BLaER1 treated with 17β-estradiol and CSF1 and Interleukin-3, amounts not matched to agents 10 nM and 100 nM (cell line): ENCODE measurements around the gene FAM131C.

Experiments used
- H3K27ac ChIP-seq, 11 experiments: shearing (Covaris generic); formaldehyde crosslinking; 2 replicates each; pipeline ENCODE4 v1.8.1; 2022
- H3K27me3 ChIP-seq, 11 experiments: shearing (Covaris generic); formaldehyde crosslinking; 2 replicates each; pipeline ENCODE4 v1.8.1; 2022
- H3K36me3 ChIP-seq, 11 experiments: shearing (Covaris generic); formaldehyde crosslinking; 2 replicates each; pipeline ENCODE4 v1.8.1; 2022
- H3K4me1 ChIP-seq, 10 experiments: shearing (Covaris generic); formaldehyde crosslinking; 2 replicates each; pipeline ENCODE4 v1.8.1; 2022
- H3K4me2 ChIP-seq, 11 experiments: shearing (Covaris generic); formaldehyde crosslinking; 2 replicates each; pipeline ENCODE4 v1.8.1; 2022
- H3K4me3 ChIP-seq, 10 experiments: shearing (Covaris generic); formaldehyde crosslinking; 2 replicates each; pipeline ENCODE4 v1.8.1; 2022
- H3K9ac ChIP-seq, 11 experiments: shearing (Covaris generic); formaldehyde crosslinking; 2 replicates each; pipeline ENCODE4 v1.8.1; 2022
- H3K9me3 ChIP-seq, 11 experiments: shearing (Covaris generic); formaldehyde crosslinking; replicated peaks in 1 of 11; 2 replicates each; pipeline ENCODE4 v1.8.1; 2022
- H4K20me1 ChIP-seq, 11 experiments: shearing (Covaris generic); formaldehyde crosslinking; 2 replicates each; pipeline ENCODE4 v1.8.1; 2022
- Cebpa-rat ChIP-seq, 11 experiments: shearing (Covaris generic); IDR thresholded peaks; 2 replicates each; pipeline ENCODE4 v1.8.1; 2022

FAM131C gene

DNA sequence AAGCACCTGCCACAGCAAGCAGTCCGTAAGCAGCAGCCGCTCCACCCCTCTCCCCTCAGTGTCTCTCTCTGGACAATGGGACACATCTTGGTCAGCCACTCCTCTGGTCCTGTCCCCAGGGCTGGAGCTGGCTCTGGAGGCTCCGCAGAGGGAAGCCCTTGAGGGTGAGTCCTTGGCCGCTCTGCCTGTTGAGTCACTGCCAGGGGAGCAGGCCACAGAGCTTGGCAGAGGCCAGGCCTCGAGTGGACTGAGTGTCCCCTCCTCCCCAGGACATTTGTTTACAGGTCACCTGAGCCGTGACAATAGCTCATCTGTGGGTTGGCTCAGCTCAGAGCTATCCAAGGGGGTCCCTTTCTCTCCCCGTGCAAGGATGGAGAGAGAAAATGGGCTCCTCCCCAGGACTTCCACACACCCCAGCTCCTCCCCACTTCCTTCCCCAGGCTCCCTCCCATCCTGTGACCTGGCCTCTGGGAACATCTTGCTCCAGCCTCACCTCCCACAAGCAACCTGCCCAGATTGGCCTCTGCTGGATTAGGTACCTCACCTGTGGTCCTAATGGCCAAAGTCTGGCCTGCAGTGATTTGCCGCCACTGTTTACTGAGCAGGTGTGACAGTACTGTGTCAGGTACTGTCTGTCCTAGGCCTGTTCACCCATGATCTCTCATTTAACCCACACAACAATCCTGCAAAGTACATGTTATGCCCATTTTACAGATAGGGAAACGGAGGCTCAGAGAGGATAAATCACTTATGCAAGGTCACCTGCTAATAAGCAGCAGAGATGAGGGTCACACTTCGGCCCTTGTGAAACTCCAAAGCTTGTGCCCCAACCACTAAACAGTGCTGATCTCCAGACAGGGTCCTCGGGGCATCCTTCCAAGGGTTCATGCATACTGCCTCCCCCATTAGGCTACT is 4.8 kb downstream of the FAM131C start:
- TF ChIP-seq Cebpa-rat (IDR thresholded peaks at IDR 0.05) = no peak
- Histone ChIP-seq H3K4me1 (peaks cover 31 to 86% (median 67%) of the 10 kb centered on the region in 10 experiments), H3K4me2 (peak overlapping the region; percentile 32 to 94 (median 70)), H4K20me1 (peaks cover 0 to 20% (median 5%) of the 10 kb centered on the region in 11 experiments; a peak in 9 of 22 replicates), H3K27me3 (peaks cover 18 to 43% (median 25%) of the 10 kb centered on the region in 11 experiments), H3K4me3 (no peak overlapping the region), H3K36me3 (no peaks in the 10 kb centered on the region), H3K9me3 (no peaks in the 10 kb centered on the region), H3K9ac (peak overlapping the region in 4 of 11 experiments; percentile 5 to 49 (median 27); a peak in 3 of 22 replicates), H3K27ac (no peak overlapping the region; a peak in 1 of 22 replicates)

DNA sequence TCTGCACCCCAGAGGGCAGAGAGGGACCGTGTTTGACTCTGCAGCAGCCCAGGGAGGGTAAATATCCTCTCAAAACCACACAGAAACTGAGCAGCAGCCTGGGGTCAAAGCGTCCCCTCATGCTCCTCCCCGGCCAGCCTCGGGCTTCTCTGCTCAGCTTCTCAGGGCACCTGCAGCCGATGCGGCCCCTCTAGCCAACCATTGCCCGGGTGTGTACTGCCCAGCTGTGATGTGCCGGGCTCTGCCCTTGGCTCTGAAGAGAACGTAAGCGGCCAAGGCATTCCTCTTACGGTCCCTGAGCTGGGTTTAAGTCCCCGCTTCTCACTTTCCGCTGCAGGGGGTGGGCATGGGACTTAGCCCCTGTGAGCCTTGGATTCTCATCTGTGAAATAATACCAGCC is 5.5 kb downstream of the FAM131C start:
- Histone ChIP-seq H3K9me3 (no peaks in the 10 kb centered on the region), H3K4me3 (no peak overlapping the region), H3K27ac (peak overlapping the region in 2 of 11 experiments; percentile 1 to 14; a peak in 3 of 22 replicates), H3K4me2 (peak overlapping the region; percentile 32 to 94 (median 70)), H3K36me3 (no peaks in the 10 kb centered on the region), H3K4me1 (peaks cover 31 to 85% (median 68%) of the 10 kb centered on the region in 10 experiments), H4K20me1 (peaks cover 0 to 20% (median 5%) of the 10 kb centered on the region in 11 experiments; a peak in 9 of 22 replicates), H3K9ac (peak overlapping the region in 4 of 11 experiments; percentile 5 to 49 (median 27); a peak in 5 of 22 replicates), H3K27me3 (peaks cover 11 to 36% (median 18%) of the 10 kb centered on the region in 11 experiments)
- no peak for TF ChIP-seq Cebpa-rat (IDR thresholded peaks at IDR 0.05)

DNA sequence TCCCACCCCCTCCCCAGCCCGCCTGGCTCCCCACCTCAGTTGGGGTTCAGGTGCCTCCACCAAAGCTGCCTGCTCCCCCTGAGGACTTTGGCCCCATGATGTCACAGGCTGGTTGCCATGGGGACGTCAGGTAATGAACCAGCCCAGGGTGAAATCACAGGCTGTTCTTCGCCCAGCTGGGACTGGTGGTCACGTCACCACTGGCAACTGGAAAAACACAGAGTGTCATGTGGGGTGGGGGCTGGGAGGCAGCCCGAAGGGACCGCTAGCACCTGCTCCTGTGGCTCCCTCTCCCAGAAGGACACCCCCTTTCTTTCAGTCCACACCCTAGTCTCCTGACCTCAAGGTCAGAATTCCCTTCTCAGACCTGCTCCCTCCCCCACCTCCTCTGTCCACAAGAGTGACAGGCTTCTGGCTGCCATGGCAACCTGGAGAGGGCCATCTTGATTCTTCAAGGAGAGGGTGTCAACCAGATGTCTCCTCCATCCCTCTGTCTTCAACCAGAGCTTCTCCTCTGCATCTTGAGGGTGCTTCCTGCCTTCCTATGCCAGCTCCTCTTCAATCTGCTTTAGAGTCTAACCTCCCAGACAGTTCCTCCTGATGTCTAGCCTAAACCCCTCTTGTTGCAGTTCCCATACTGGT is 6.2 kb downstream of the FAM131C start:
- H4K20me1 ChIP-seq = peaks cover 0 to 17% (median 3%) of the 10 kb centered on the region in 11 experiments; a peak in 9 of 22 replicates
- no peaks in the 10 kb centered on the region for H3K9me3 ChIP-seq
- H3K4me1 ChIP-seq = peaks cover 31 to 79% (median 67%) of the 10 kb centered on the region in 10 experiments
- TF ChIP-seq Cebpa-rat (IDR thresholded peaks at IDR 0.05) = no peak
- H3K9ac ChIP-seq = peak overlapping the region in 2 of 11 experiments; percentile 6 to 49; a peak in 2 of 22 replicates
- peak overlapping the region; percentile 6 to 94 (median 70); a peak in 20 of 22 replicates for H3K4me2 ChIP-seq
- peaks cover 5 to 29% (median 11%) of the 10 kb centered on the region in 11 experiments for H3K27me3 ChIP-seq
- peak overlapping the region in 2 of 11 experiments; percentile 1 to 14; a peak in 4 of 22 replicates for H3K27ac ChIP-seq
- H3K36me3 ChIP-seq = no peaks in the 10 kb centered on the region
- no peak overlapping the region for H3K4me3 ChIP-seq

DNA sequence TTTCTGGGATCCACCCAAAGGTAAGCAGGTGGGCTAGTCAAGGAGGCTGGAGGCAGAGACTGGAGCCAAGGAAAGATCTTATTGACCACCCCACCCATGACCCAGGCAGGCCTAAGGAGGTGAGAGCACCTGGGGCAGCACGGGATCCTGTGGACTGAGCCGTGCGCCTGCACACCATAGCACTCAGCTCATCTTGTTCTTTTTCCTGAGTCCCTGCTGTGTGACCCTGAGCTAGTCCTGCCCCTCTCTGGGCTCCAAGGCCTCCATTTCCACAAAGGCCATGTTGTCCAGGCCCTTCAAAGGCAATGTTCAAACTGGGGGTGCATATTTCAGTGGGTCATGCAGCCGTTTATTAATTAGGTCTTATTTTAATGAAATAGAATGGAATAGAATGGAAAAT is 7.2 kb downstream of the FAM131C start:
- H3K27me3 ChIP-seq = peaks cover 0 to 22% (median under 1%) of the 10 kb centered on the region in 11 experiments; a peak in 10 of 22 replicates
- peaks cover 31 to 77% (median 65%) of the 10 kb centered on the region in 10 experiments for H3K4me1 ChIP-seq
- no peaks in the 10 kb centered on the region for H3K36me3 ChIP-seq
- H3K27ac ChIP-seq = no peak overlapping the region
- no peak for TF ChIP-seq Cebpa-rat (IDR thresholded peaks at IDR 0.05)
- no peaks in the 10 kb centered on the region for H3K9me3 ChIP-seq
- peaks cover 0 to 9% (median 0%) of the 10 kb centered on the region in 11 experiments; a peak in 4 of 22 replicates for H4K20me1 ChIP-seq
- H3K4me2 ChIP-seq = peak overlapping the region in 3 of 11 experiments; percentile 75 to 94 (median 87); a peak in 4 of 22 replicates
- H3K4me3 ChIP-seq = no peak overlapping the region
- no peak overlapping the region for H3K9ac ChIP-seq

DNA sequence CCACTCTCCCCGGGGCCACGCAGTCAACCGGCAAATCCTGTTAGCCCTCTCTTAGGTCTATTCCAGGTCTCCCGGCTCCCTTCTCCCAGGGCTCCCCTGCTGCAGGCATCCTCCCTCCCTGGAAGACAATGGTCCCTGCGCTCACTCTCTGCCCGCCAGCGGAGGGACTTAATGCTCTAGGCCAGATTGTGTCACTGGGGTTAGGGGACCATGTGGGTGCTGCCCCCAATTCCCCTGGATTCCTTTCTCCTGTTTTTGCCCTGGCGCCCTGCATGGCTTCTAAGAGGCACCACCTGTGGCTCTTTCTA is 8.2 kb downstream of the FAM131C start:
- no peak overlapping the region for H3K27ac ChIP-seq
- peaks cover 31 to 73% (median 63%) of the 10 kb centered on the region in 10 experiments for H3K4me1 ChIP-seq
- TF ChIP-seq Cebpa-rat (IDR thresholded peaks at IDR 0.05) = no peak
- peak overlapping the region; percentile 52 to 91 (median 87); a peak in 19 of 22 replicates for H3K4me2 ChIP-seq
- peaks cover 0 to 22% (median 0%) of the 10 kb centered on the region in 11 experiments; a peak in 4 of 22 replicates for H3K27me3 ChIP-seq
- no peaks in the 10 kb centered on the region for H3K9me3 ChIP-seq
- H3K4me3 ChIP-seq = no peak overlapping the region
- H3K9ac ChIP-seq = no peak overlapping the region
- peaks cover 0 to 4% (median 0%) of the 10 kb centered on the region in 11 experiments; a peak in 3 of 22 replicates for H4K20me1 ChIP-seq
- H3K36me3 ChIP-seq = no peaks in the 10 kb centered on the region

DNA sequence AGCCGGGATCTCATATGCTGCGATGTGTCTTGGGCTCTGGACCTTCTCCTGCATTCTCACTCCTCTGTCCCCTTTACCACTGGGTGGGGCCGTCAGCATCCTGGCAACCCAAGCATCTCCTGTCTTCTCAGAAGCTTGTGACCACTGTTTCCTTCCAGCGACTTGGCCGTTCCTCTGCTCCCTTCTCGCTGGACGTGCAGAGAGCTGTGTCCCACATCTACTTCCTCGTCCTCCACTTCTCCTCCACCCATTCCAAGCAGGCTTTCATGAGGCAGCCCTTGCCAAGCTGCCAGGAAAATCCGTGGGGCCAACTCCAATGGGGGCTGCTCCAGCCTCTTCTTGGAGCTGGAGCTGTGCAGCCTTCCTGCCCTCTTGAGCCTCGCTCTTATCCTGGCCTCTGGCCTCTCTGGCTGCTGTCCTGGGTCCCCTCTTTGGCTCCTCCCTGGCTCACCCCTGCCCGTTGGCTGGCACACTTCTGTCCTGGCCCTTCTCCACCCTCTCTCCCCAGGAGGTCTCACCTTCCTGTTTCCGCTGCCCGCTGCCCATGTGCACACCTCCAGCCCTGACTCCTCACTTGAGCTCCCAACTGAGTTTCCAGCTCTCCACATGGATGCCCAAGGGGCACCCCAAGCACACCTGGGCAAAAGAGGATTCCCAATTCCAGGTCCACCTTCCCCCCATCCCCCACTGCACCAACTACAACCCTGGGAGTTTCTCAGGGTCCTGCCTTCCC is 8.7 kb downstream of the FAM131C start:
- Histone ChIP-seq H3K36me3 (no peaks in the 10 kb centered on the region), H3K9ac (peak overlapping the region in 4 of 11 experiments; percentile 7 to 53 (median 14); a peak in 2 of 22 replicates), H3K4me1 (peaks cover 31 to 68% (median 58%) of the 10 kb centered on the region in 10 experiments), H3K9me3 (no peaks in the 10 kb centered on the region), H3K4me3 (peak overlapping the region in 1 of 10 experiments; percentile 3; a peak in 3 of 20 replicates), H3K27ac (0 out of 22 replicates have a peak overlapping the region, but pooled peaks of 1 of the 11 experiments have one; percentile 21), H3K4me2 (peak overlapping the region; percentile 52 to 91 (median 87)), H4K20me1 (peaks cover 0 to 4% (median 0%) of the 10 kb centered on the region in 11 experiments; a peak in 3 of 22 replicates), H3K27me3 (peaks cover 0 to 22% (median 0%) of the 10 kb centered on the region in 11 experiments; a peak in 4 of 22 replicates)
- TF ChIP-seq Cebpa-rat (IDR thresholded peaks at IDR 0.05) = no peak

DNA sequence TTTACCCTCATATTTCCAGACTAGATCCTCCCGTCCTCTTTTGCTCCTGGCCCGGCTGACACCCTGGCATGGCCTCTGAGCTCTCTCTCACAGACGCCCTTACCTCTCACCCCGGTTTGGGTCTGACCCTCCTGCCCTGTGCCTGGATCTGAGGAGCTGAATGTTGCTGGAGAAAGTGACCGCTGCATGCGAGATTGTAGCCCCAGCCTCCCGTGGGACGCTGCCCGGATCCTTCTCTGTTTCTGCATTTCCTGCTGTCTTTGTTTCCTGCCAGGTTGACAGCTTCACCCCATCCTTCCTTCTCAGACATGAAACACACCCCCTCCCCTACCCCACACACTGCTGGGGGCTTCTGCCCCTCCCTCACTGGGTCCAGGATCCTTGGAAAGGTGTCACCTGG is 9.5 kb downstream of the FAM131C start:
- H3K4me1 ChIP-seq = peaks cover 31 to 60% (median 50%) of the 10 kb centered on the region in 10 experiments
- H3K27ac ChIP-seq = 0 out of 22 replicates have a peak overlapping the region, but pooled peaks of 1 of the 11 experiments have one; percentile 21

More for the DNA sequence above, 9.5 kb downstream of the FAM131C start:
- Histone ChIP-seq H3K27me3 (peaks cover 0 to 22% (median 0%) of the 10 kb centered on the region in 11 experiments; a peak in 4 of 22 replicates), H3K4me3 (peak overlapping the region in 1 of 10 experiments; percentile 3; a peak in 2 of 20 replicates), H3K36me3 (no peaks in the 10 kb centered on the region), H3K4me2 (peak overlapping the region; percentile 52 to 91 (median 87)), H4K20me1 (peaks cover 0 to 4% (median 0%) of the 10 kb centered on the region in 11 experiments; a peak in 3 of 22 replicates), H3K9me3 (no peaks in the 10 kb centered on the region), H3K9ac (peak overlapping the region in 9 of 11 experiments; percentile 4 to 53 (median 17); a peak in 7 of 22 replicates)
- no peak for TF ChIP-seq Cebpa-rat (IDR thresholded peaks at IDR 0.05)
